Stimulated activated effector memory CD8-positive, alpha-beta T cell treated with anti-CD3 and anti-CD28 coated beads, Interleukin-12 subunit alpha, Interleukin-12 subunit beta, amount 100 ng/mL, for 72 hours (primary cell): ENCODE results near the gene TTLL6.

Experiments used
- ATAC-seq: fragments of 150-1000 bp; cut with Tn5 transposase; 2 replicates; pipeline ENCODE4 v1.10.0; 2021
- DNase-seq, 2 donors: peaks; one replicate each; pipeline ENCODE4 v3.0.0; 2021 to 2022; ENCODE audit warnings: low spot score in 2 of 2
- H3K27ac Mint-ChIP-seq: one replicate; pipeline ENCODE4 v1.8.0; 2022; ENCODE audit warnings: mild to moderate bottlenecking, mixed read lengths
- H3K36me3 Mint-ChIP-seq: one replicate; pipeline ENCODE4 v1.8.0; 2022; ENCODE audit warnings: mild to moderate bottlenecking, mixed read lengths
- H3K4me1 Mint-ChIP-seq: one replicate; pipeline ENCODE4 v1.8.0; 2022; ENCODE audit warnings: mixed read lengths
- H3K4me3 Mint-ChIP-seq: one replicate; pipeline ENCODE4 v1.8.0; 2022; ENCODE audit warnings: mild to moderate bottlenecking, mixed read lengths
- H3K9me3 Mint-ChIP-seq: one replicate; pipeline ENCODE4 v1.8.0; 2022; ENCODE audit warnings: mixed read lengths

The TTLL6 gene

DNA sequence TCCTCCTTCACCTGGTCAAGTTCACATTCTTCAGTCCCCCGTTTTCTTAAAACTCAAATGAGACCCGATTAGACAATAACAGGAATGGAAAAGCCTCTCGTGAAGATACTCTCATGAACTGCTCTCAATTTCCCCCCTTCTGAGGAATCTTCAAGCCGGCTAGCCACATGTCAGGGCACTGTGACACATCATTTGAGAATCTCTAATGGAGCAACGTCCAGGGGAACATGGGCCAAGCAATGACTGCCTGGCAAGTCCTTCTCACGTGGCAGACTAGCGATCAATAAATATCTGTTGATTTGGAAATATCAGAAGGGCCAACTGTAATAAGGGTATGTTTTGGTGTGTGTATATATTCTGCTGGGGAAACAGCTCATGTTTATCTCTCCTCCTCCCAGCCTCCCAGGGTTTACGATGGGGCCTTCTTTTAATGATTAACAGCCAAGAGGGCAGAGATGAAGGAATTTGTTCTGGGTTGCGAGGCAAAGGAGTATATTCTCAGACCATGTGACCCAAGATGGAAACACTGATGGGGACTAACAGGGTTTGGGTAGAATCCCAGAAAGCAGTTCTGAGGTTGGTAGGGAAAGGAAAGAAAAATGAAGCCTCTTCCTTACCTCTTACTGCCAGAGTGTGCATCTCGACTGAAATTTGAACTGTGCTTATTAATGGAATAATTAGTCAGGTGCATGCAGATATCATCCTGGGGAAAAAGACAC, 21.4 kb downstream of the TTLL6 start:
- DNase-seq (no peak), ATAC-seq (no peak)
- Mint-ChIP-seq H3K4me1 (peaks cover 15% of the 10 kb centered on the region), H3K36me3 (no peaks in the 10 kb centered on the region), H3K9me3 (no peaks in the 10 kb centered on the region), H3K27ac (no peak overlapping the region), H3K4me3 (no peak overlapping the region)

GRCh38 chr17:48792033-48792798, 24.8 kb downstream of the TTLL6 start:
- DNase-seq (no peak), ATAC-seq (no peak)
- peak overlapping the region; percentile 19 for H3K27ac Mint-ChIP-seq
- no peaks in the 10 kb centered on the region for H3K36me3 Mint-ChIP-seq
- no peak overlapping the region for H3K4me3 Mint-ChIP-seq
- H3K4me1 Mint-ChIP-seq: peaks cover 15% of the 10 kb centered on the region
- no peaks in the 10 kb centered on the region for H3K9me3 Mint-ChIP-seq

GRCh38 chr17:48791128-48792032, 25.6 kb downstream of the TTLL6 start:
- peak; percentile 83 for ATAC-seq
- no peaks in the 10 kb centered on the region for H3K36me3 Mint-ChIP-seq
- DNase-seq: peak in 1 of 2 donors; percentile 55
- peak overlapping the region; percentile 19 for H3K27ac Mint-ChIP-seq
- peaks cover 15% of the 10 kb centered on the region for H3K4me1 Mint-ChIP-seq
- H3K9me3 Mint-ChIP-seq: no peaks in the 10 kb centered on the region
- H3K4me3 Mint-ChIP-seq: no peak overlapping the region

GRCh38 chr17:48790607-48791127, 26.4 kb downstream of the TTLL6 start:
- Mint-ChIP-seq H3K27ac (no peak overlapping the region), H3K9me3 (no peaks in the 10 kb centered on the region), H3K36me3 (no peaks in the 10 kb centered on the region), H3K4me1 (peaks cover 15% of the 10 kb centered on the region), H3K4me3 (no peak overlapping the region)
- ATAC-seq (no peak), DNase-seq (no peak)

DNA sequence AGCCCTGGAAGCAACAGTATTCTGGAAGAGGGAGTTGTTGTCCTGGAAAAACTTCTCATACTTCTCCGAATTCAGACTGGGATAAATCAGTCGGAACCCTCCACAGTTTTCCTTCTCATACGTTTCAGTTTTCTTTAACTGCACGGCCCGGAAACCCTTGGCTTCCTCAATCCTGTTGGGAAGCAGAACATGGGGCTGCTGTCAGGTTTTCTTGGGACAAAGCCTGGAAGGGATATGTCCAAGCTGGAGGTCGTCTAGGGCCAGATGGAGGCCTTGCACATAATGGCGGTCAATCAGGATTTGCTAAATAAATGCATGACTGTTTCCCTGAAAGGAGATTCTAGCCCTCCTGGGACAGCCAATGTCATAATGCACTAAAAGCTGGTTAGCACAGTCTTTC, 29.2 kb downstream of the TTLL6 start:
- ATAC-seq (no peak), DNase-seq (no peak)
- Mint-ChIP-seq H3K36me3 (no peaks in the 10 kb centered on the region), H3K27ac (no peak overlapping the region), H3K9me3 (no peaks in the 10 kb centered on the region), H3K4me3 (no peak overlapping the region), H3K4me1 (peaks cover 8% of the 10 kb centered on the region)

GRCh38 chr17:48779421-48779820, 37.6 kb downstream of the TTLL6 start:
- H3K9me3 Mint-ChIP-seq: no peaks in the 10 kb centered on the region
- H3K27ac Mint-ChIP-seq: no peak overlapping the region
- H3K4me3 Mint-ChIP-seq: no peak overlapping the region
- H3K4me1 Mint-ChIP-seq: no peaks in the 10 kb centered on the region
- no peak for DNase-seq
- ATAC-seq: no peak
- H3K36me3 Mint-ChIP-seq: no peaks in the 10 kb centered on the region

GRCh38 chr17:48776602-48777001, 40.4 kb downstream of the TTLL6 start:
- H3K27ac Mint-ChIP-seq: no peak overlapping the region
- no peak for ATAC-seq

GRCh38 chr17:48773245-48773644, 43.8 kb downstream of the TTLL6 start:
- no peak for DNase-seq

More at GRCh38 chr17:48776602-48777001, 40.4 kb downstream of the TTLL6 start:
- Mint-ChIP-seq H3K36me3 (no peaks in the 10 kb centered on the region), H3K9me3 (no peaks in the 10 kb centered on the region), H3K4me3 (no peak overlapping the region), H3K4me1 (no peaks in the 10 kb centered on the region)
- no peak for DNase-seq

GRCh38 chr17:48770954-48771353, 46.1 kb downstream of the TTLL6 start:
- Mint-ChIP-seq H3K9me3 (no peaks in the 10 kb centered on the region), H3K36me3 (no peaks in the 10 kb centered on the region), H3K4me3 (no peak overlapping the region), H3K27ac (no peak overlapping the region), H3K4me1 (no peaks in the 10 kb centered on the region)
- DNase-seq (no peak), ATAC-seq (no peak)

More at GRCh38 chr17:48773245-48773644, 43.8 kb downstream of the TTLL6 start:
- no peaks in the 10 kb centered on the region for H3K9me3 Mint-ChIP-seq
- H3K36me3 Mint-ChIP-seq: no peaks in the 10 kb centered on the region
- no peak overlapping the region for H3K27ac Mint-ChIP-seq
- H3K4me1 Mint-ChIP-seq: no peaks in the 10 kb centered on the region
- no peak overlapping the region for H3K4me3 Mint-ChIP-seq
- no peak for ATAC-seq

DNA sequence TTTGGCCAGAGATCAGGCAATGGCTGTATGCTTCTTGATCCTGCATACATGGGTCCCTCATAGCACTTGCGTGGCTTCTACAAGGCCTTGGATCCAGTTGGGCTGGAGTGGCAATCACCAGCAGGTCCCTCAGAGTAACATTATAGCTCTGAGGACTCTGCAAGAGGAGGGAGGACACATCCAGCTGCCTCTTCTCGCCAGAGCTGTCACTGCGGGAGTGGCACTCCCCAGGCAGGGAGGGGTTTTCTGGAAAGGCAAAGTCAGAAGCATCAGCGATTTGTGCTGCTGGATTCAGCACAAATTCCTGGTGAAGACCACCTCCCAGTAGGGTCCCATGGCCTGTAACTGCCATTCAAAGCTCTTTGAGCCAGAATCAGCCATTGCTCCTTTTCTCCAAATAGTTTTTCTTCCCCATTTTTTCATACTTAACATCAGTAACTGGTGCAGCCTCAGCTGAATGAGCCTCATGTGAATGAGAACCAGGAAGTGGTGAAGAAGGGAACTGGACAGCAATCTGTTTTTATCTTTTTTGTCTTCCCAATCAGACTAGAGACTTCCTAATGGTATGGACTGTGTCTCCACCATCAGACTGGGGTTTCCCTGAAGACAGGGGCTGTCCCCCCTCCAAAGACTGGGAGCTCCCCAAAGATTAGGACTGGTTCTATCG, 47.9 kb downstream of the TTLL6 start:
- H3K4me3 Mint-ChIP-seq: no peak overlapping the region
- DNase-seq (no peak), ATAC-seq (no peak)
- H3K4me1 Mint-ChIP-seq: no peaks in the 10 kb centered on the region
- no peak overlapping the region for H3K27ac Mint-ChIP-seq
- no peaks in the 10 kb centered on the region for H3K9me3 Mint-ChIP-seq
- no peaks in the 10 kb centered on the region for H3K36me3 Mint-ChIP-seq

DNA sequence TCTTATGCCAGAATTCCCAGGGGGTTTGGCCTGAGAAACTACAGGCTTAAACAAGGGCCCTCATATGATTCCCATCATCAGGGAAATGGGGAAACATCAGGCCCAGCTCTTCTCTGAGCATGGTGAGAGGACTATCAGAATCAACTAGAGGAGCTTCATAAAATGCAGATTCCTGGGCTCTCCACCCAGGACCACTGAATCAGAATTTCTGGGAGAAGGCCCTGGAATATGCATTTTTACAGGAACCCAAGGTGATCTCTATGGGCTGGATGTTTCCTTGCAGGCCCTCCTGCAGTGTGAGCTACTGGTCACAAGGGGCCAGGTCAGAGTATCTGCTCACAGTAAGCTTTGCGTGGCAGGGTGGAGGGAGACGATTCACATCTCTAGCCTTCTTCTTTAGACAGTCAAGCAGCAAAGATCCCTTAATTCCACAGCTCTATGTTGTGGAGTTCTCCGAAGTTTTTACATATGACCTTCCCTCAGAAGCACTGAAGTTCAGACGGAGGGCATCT, 49.7 kb downstream of the TTLL6 start:
- no peak for DNase-seq
- H3K4me3 Mint-ChIP-seq: no peak overlapping the region
- no peak overlapping the region for H3K27ac Mint-ChIP-seq
- H3K36me3 Mint-ChIP-seq: no peaks in the 10 kb centered on the region
- ATAC-seq: no peak
- H3K4me1 Mint-ChIP-seq: no peaks in the 10 kb centered on the region
- H3K9me3 Mint-ChIP-seq: no peaks in the 10 kb centered on the region

DNA sequence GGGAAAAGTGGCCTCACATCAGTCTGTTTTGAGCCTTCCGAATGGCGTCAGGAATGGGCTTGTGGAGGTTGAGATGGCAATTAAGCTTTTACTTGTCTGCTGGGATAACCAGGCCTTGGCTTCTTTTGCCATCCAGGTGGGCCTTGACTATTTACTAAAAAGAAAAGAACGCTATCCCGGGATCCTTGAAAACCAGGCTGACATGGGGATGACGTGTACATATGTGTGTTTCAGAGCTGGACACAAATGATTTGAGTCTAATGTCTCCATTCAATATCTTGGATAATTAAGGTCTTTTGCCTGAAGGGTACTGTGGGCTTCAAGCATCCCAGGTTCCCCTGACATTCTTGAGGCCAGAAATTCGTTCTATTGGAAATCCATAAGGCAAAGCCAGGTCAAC, 55.9 kb downstream of the TTLL6 start:
- Mint-ChIP-seq H3K4me3 (no peak overlapping the region), H3K27ac (no peak overlapping the region), H3K36me3 (no peaks in the 10 kb centered on the region), H3K4me1 (no peaks in the 10 kb centered on the region), H3K9me3 (no peaks in the 10 kb centered on the region)
- ATAC-seq (no peak), DNase-seq (no peak)

DNA sequence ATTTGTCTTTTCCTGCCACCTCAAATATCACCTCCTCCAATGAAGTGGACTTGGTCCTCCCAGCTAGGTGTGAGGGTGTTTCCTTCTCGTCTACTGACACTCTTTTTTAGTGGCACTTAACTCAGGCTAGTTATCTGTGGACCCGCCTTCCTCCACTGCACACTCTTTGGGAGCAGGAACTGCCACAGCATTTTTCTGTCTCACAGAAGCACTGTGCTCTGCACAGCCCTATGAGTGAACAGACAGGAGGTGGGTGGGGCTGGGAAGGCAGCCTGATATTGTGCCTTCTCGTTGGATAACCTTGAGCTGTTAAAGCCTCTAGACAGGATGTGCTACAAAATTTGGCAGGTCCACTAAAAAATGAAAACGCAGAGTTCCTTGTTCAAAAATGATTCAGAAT, 56.6 kb downstream of the TTLL6 start:
- DNase-seq: no peak
- H3K27ac Mint-ChIP-seq: no peak overlapping the region

DNA sequence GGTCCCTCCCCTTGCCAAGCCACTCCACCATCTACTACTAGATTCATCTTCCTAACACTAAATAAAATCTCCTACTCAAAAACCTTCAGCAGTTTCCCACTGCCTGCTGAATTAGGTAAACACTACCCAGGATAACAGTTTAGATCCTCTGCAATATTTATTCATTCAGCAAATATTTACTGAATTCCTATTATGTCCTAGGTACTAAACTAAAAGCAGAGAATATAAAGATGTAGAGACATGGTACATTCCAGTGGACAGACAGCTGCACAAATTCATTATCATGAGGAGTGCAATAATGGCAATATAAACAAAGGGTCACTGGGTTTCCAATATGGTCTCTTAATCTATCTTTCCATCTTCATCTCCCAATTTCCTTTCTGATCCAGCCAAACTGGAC, 57.7 kb downstream of the TTLL6 start:
- DNase-seq: no peak
- no peak overlapping the region for H3K4me3 Mint-ChIP-seq
- no peak for ATAC-seq
- H3K9me3 Mint-ChIP-seq: no peaks in the 10 kb centered on the region
- peaks cover 5% of the 10 kb centered on the region for H3K4me1 Mint-ChIP-seq
- H3K36me3 Mint-ChIP-seq: no peaks in the 10 kb centered on the region
- no peak overlapping the region for H3K27ac Mint-ChIP-seq

More for the DNA sequence above, 56.6 kb downstream of the TTLL6 start:
- H3K4me1 Mint-ChIP-seq: no peaks in the 10 kb centered on the region
- no peak overlapping the region for H3K4me3 Mint-ChIP-seq
- no peaks in the 10 kb centered on the region for H3K36me3 Mint-ChIP-seq
- no peak for ATAC-seq
- no peaks in the 10 kb centered on the region for H3K9me3 Mint-ChIP-seq
